ENCODE measurements around the gene CAND2.
A peak's percentile ranks its signal among the peaks of the same experiment; 100 is the strongest.
"Not testable (repeated sequence)": the region's sequence is repeated elsewhere in the genome, so short reads cannot be mapped to it uniquely, and the experiment has no call there.

CAND2 gene

GRCh38 chr3:12771236-12771635 is 25.2 kb upstream of the CAND2 start:
- no peak for DNase-seq (ENCODE audit: low read depth)

DNA sequence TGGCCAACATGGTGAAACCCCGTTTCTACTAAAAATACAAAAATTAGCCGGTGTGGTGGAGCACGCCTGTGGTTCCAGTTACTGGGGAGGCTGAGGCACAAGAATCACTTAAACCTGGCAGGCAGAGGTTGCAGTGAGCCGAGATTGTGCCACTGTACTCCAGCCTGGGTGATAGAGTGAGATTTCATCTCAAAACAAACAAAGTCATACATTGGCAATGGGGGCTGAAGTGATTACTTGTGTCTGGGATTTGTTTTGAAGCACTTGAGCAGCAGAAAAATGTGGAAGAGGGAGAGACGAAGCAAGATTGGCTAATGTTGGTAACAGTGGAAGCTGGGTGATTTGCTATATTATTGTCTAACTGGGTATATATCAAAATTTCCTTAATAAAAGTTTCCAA is 24.0 kb upstream of the CAND2 start:
- no peak for DNase-seq (ENCODE audit: low read depth)

DNA sequence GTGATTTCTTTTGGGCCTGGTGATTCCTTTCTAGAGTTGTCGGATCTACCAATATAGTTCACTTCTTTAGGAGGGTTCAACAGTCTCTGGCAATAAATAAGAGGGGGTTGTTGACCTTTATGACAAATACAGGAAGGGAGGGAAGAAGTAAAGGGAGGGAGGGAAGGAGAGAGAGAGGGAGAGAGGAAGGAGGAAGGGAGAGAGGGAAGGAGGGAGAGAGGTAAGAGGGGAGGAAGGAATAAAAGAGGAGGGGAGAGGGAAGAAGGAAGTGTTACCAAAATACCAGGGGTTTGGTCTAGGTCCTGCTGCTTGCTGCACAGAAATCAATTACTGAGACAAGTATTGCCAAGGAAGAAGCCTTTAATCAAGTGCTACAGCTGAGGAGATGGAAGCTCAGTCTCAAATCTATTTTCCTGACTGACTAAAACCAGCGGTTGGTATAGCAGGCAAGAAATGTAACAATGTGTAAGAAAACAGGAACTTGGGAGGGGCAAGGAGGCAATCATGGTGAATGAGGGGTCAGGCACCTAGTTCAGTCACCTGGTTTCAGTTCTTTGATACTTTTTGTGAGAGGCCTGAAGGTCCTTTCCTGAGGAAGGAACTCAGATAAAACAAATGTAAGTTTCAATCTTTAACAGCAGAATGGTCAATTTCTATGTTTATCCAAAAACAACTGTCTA is 23.3 kb upstream of the CAND2 start:
- DNase-seq (ENCODE audit: low read depth): no peak

DNA sequence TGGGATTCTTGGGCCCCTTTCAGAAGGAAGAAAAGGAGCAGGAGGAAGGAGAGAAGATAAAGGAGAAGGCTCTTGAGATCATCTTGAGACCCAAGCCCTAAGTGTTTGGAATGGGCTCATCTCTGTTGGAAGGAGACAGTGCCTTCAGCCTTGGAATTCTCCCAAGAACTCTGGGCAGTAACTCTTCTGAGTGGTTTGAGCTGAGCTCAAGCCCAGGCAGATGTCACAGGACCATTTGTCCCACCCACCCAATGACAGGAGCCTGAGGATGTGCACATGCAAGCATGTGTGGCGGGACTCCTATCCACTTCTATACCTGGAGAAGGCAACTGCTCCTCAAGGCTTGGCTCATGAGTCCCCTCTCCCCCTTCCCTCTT is 22.8 kb upstream of the CAND2 start:
- DNase-seq (ENCODE audit: low read depth): no peak

DNA sequence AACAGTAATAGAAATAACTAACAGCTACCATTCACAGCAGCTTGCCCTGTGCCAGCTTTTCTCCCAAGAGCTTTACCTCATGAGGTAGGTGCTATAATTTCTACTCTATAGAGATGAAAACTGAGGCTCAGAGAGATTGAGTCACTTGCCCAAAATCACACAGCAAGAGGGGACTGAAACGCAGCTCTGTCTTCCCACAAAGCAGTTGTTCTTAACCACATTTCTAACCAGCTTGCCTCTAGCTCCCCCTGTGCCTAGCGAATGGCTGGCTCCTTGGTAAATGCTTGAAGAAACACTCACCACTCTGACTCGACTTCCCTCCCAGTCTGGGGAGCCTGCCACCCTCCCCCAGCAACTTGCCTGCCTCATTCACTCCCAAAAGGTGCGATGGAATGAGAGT is 21.9 kb upstream of the CAND2 start:
- no peak for DNase-seq (ENCODE audit: low read depth)

DNA sequence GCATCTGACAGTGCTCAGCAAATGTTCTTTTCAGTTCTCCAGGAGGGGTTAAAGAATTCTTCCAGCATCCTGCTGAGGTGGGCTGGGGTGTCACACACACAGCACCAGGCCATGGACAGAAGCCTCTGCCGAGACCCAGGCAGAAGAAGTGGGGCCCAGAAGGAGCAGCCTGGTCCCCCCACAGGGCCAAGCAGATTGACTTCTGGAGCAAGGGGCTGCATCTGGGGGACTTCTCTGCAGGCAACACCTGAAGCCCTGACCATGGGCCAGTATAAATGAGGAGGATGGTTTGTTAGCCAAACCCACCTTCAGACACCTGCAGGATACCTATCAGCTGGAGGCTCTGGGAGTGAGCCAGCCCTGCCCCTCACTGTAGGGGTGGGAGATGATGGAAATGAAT is 21.3 kb upstream of the CAND2 start:
- DNase-seq (ENCODE audit: low read depth): no peak

- not testable (repeated sequence) for DNase-seq (ENCODE audit: low read depth)
These were observed 20.5 kb upstream of the CAND2 start for GRCh38 chr3:12775970-12776369.

GRCh38 chr3:12777171-12777570 is 19.3 kb upstream of the CAND2 start:
- no peak for DNase-seq (ENCODE audit: low read depth)

GRCh38 chr3:12780751-12781150 is 15.7 kb upstream of the CAND2 start:
- no peak for DNase-seq (ENCODE audit: low read depth)

- no peak for DNase-seq (ENCODE audit: low read depth)
These were observed 14.2 kb upstream of the CAND2 start for GRCh38 chr3:12782172-12782815.

DNA sequence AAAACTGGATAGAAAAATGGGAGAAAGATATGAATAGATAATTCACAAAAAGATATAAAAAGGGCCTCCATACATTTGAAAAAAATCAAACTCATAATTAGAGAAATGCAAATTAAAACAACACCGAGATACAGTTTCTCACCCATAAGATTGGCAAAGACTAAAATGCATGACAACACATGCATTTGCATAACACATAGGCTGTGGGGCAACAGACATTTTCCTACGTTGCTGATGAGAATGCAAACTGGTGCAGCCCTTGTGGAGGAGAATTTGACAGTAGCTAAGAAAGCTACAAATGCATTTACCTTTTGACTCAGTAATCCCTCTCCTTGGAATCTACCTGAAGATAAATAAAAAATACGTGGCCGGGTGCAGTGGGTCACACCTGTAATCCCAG is 11.4 kb upstream of the CAND2 start:
- no peak for DNase-seq (ENCODE audit: low read depth)

DNA sequence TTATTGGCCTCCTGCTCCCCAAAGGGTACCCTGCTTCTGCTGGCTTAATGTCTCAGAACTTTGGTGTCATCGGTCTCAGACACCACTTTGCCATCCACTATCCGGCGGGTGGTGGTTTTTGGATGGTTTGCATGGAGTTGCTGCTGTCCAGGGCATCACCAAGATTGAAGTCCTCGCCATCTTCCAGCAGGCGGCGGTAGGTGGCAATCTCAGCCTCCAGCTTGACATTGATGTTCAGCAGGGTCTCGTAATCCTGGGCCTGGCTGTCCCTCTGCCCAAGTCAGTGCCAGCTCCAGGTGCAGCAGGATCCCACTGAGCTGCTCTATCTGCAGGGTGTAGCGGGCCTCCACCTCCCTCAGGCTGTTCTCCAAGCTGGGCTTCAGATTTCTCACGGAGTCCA is 9.1 kb upstream of the CAND2 start:
- DNase-seq (ENCODE audit: low read depth): peak; percentile 39

DNA sequence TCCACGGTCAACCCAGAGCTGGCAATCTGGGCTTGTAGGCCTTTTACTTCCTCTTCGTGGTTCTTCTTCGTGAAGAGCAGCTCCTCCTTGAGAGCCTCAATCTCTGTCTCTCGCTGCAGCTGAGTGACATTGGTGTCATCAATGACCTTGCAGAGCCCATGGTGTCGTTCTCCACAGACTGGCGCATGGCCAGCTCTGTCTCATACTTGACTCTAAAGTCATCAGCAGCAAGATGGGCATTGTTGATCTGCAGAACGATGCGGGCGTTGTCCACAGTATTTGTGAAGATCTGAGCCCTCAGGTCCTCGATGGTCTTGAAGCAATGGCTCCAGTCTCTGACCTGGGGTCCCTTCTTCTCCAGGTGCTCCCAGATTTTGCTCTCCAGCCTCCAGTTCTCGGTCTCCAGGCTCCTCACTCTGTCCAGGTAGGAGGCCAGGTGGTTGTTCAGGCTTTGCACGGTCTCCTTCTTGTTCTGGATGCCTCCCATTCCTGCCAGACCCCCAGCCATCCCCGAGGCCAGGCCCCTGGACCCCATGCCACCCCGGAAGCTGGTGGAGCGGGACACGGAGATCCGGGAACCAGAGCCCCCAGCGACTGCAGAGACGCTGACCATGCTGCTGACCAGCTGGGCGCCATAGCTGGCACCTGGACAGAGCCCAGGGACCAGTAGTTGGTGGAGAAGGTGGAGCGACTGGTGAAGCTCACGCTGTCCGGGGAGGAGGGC is 8.4 kb upstream of the CAND2 start:
- not testable (repeated sequence) for DNase-seq (ENCODE audit: low read depth)

- no peak for DNase-seq (ENCODE audit: low read depth)
These were observed 5.0 kb upstream of the CAND2 start for GRCh38 chr3:12791430-12791829.

- DNase-seq (ENCODE audit: low read depth): no peak
These were observed 2.8 kb upstream of the CAND2 start for GRCh38 chr3:12793701-12794100.

DNA sequence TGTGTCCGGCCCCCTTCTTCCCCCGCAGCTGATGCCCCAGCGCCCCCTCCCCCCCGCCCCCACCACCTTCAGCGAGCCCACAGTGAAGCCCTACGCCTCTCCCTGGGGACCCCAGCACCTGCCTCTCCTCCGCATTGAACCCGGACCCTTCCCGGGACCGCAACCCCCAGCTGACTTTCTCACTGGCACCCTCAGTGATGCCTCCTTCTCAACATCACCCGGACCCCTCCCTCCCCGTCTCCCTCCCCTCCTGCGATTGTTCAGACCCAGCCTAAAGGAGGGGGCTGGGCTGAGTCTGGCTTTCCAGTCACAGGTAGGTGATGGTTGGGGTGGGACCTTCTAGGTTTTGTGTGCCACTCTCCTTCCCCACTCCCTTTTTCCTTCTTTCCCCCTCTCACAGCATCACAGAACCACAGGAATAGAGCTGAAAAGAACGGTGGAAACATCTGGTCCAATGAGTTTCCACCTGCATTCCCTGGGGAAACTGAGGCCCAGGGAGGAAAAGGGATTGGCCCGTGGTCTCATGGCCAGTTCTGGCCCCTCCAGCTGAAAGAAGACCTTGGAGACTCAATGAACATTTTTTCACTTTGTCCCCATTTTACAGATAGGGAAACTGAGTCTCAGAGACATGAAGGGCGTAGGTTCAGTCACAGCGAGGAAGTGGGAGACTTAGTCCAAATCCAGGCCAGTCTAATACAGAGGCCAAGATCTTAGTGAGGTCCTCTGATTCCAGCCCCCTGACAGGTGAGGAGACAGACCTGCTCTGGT is 828 bp downstream of the CAND2 start:
- DNase-seq (ENCODE audit: low read depth): no peak

DNA sequence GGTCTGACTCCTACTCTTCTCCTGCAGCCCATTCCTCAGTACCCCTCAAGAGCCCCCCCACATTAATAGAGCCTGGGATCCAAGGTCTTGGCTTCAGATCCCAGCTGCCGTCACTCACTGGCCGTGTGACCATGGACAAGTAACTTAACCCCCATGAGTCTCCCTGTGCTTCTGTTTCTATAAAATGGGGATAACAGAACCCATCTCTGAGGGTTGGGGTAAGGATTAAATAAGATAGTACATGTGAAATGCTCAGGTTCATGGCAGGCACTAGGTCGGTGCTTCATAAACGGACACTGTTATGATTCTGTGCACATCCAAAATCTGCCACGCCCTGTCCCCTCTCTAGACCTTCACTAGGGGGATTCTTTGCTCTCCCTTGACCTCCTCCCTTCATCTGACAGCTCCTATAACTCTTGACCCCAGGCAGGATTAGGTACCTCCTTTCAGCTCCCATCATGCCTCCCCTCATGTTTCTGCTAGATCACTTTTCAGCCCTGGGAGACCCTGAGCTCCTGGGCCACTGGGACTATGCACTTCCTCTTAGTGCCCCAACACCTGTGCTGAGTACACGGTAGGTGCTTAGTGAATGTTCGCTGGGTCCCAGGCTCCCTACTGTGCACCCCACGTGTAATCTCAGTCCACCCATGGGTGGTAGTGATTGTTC is 1.5 kb downstream of the CAND2 start:
- no peak for DNase-seq (ENCODE audit: low read depth)

- no peak for DNase-seq (ENCODE audit: low read depth)
These were observed 2.2 kb downstream of the CAND2 start for GRCh38 chr3:12798559-12799179.

DNA sequence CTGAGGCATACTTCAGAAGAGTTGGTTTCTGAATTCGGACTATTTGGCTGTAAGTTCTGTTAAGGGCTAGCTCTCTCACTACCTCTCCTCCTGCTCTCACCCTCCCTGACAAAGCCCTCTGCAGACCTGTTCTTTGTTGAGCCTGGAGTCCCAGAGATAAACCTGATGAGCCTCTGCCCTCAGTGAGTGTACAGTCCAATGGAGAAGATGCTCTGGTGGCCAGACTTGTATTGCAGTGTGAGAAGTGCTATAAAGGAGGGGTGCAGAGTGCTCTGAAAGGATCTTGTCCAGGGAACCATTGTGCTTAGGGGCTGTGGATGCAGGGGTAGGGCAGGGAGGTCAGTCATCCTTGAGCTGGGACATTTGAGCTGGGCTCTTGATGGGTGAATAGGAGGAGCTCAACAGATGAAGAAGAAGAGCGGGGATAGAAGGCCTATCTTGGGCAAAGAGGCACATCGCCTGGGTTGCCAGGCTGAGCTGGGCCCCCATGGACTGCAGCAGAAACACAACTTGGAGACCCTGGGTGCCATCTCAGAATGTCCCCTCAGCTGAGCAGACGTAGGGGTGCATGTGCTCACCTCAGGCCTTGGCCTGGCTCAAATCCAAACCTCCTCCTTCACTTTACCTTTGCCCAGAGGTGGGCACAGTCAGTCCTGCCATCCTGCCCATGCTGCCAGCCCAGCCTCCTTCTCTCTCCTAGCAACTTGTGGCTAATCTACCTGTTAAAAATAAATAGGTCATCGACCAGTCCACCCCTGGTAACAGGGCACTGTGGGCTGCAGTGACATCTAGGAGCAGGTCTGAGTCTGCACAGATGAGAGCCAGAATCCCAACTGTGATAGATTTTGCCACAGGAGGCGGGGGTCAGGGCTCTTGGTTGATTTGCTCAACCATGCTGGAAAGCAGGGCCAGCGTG is 3.3 kb downstream of the CAND2 start:
- no peak for DNase-seq (ENCODE audit: low read depth)

DNA sequence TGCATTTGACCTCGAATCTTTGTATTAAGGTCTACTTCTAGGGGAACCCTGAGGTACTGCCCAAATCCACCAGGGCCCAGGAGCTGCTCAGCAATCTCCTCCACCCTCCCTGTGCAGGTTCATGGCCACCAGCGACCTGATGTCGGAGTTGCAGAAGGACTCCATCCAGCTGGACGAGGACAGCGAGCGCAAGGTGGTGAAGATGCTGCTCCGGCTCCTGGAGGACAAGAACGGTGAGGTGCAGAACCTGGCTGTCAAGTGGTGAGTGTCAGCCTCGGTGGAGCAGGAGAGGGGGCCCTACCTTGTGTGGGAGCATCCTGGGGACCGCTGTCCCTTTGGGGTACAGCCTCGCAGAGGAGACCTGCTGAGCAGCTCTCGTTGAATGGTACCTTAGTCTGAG is 6.9 kb downstream of the CAND2 start:
- DNase-seq (ENCODE audit: low read depth): no peak

DNA sequence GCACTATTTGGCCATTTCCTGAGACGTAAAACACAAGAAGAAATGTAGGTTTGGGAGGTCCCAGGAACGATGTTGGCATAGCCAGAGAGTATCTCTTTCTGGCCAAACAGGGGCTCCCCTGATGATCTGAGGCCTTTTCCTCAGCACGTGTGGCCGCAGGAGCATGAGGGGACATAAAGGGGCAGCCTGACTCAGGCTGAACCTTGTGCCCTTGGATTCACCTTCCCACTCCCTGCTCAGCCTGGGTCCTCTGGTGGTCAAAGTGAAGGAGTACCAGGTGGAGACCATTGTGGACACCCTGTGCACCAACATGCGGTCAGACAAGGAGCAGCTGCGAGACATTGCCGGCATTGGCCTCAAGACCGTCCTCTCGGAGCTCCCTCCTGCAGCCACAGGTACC is 10.6 kb downstream of the CAND2 start:
- DNase-seq (ENCODE audit: low read depth): no peak

All from stimulated activated CD8-positive, alpha-beta memory T cell treated with anti-CD3 and anti-CD28 coated beads, Interleukin-7, amount 100 ng/mL, for 24 hours (primary cell).